HUES6 (cell line): ENCODE data around the gene DEPP1.
A peak's percentile ranks its signal among the peaks of the same experiment; 100 is the strongest.

Experiments
- H3K27ac ChIP-seq: 2 replicates; pipeline ENCODE4 v1.7.0; 2013; ENCODE audit warnings: low read depth, mild to moderate bottlenecking, low read length, inconsistent platforms
- H3K27me3 ChIP-seq: 2 replicates; pipeline ENCODE4 v1.6.1; 2013; ENCODE audit warnings: low read length; ENCODE audit not compliant: control insufficient read depth, insufficient read depth
- H3K36me3 ChIP-seq: 2 replicates; pipeline ENCODE4 v1.6.1; 2013; ENCODE audit warnings: low read length; ENCODE audit not compliant: control insufficient read depth, insufficient read depth
- H3K4me1 ChIP-seq: 2 replicates; pipeline ENCODE4 v1.6.1; 2013; ENCODE audit warnings: low read length; ENCODE audit not compliant: control insufficient read depth, insufficient read depth
- H3K4me3 ChIP-seq: 2 replicates; pipeline ENCODE4 v1.5.1; 2013; ENCODE audit warnings: low read depth, low read length
- H3K9ac ChIP-seq: one replicate; pipeline ENCODE4 v1.6.1; 2013; ENCODE audit warnings: mild to moderate bottlenecking, low read length
- H3K9me3 ChIP-seq: 2 replicates; pipeline ENCODE4 v1.6.1; 2013; ENCODE audit warnings: low read depth, low read length; ENCODE audit not compliant: control insufficient read depth, insufficient read depth

Gene DEPP1

DNA sequence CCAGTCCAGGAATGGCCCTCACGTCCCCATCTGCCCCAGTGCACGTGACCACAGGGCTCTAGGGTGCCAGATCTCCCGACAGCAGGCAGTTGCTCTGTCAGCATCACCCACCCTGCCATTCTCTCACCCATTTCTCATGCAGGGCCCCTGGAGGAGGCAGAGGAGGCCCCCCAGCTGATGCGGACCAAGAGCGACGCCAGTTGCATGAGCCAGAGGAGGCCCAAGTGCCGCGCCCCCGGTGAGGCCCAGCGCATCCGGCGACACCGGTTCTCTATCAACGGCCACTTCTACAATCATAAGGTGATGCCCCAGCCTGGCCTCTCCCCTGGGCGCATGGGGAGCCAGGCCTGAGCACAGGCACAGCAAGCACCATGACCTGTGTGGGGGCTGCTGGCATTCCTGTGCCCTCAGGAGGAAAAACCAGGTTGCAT, 6.1 kb upstream of the DEPP1 start:
- Histone ChIP-seq H3K27me3 (0 out of 2 replicates have a peak, but pooled peaks cover 3% of the 10 kb centered on the region), H3K9ac (no peak overlapping the region), H3K36me3 (no peaks in the 10 kb centered on the region; the same call in 1 of the 2 replicates), H3K27ac (no peak overlapping the region), H3K4me3 (no peak overlapping the region), H3K4me1 (peaks cover 48% of the 10 kb centered on the region), H3K9me3 (no peaks in the 10 kb centered on the region)

DNA sequence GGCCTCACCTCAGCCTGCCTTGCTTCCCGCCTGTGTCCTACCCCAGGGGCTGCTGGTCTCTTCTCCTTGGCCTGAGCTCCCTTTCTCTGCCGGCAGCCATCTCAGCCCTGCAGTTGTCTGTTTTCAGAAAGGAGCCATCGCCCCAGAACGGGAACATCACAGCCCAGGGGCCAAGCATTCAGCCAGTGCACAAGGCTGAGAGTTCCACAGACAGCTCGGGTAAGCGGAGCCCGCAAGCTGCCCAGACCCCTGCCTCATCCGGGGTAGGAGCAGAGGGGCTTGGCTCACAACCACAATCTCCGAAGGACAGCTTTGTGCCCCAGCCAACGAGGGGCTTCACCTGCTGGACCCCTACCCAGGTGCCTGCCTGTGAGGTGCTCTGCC, 5.3 kb upstream of the DEPP1 start:
- H3K4me1 ChIP-seq: peaks cover 48% of the 10 kb centered on the region
- H3K27ac ChIP-seq: no peak overlapping the region
- H3K27me3 ChIP-seq: no peaks in the 10 kb centered on the region
- no peaks in the 10 kb centered on the region for H3K9me3 ChIP-seq
- H3K36me3 ChIP-seq: no peaks in the 10 kb centered on the region; the same call in 1 of the 2 replicates
- no peak overlapping the region for H3K4me3 ChIP-seq
- H3K9ac ChIP-seq: no peak overlapping the region

DNA sequence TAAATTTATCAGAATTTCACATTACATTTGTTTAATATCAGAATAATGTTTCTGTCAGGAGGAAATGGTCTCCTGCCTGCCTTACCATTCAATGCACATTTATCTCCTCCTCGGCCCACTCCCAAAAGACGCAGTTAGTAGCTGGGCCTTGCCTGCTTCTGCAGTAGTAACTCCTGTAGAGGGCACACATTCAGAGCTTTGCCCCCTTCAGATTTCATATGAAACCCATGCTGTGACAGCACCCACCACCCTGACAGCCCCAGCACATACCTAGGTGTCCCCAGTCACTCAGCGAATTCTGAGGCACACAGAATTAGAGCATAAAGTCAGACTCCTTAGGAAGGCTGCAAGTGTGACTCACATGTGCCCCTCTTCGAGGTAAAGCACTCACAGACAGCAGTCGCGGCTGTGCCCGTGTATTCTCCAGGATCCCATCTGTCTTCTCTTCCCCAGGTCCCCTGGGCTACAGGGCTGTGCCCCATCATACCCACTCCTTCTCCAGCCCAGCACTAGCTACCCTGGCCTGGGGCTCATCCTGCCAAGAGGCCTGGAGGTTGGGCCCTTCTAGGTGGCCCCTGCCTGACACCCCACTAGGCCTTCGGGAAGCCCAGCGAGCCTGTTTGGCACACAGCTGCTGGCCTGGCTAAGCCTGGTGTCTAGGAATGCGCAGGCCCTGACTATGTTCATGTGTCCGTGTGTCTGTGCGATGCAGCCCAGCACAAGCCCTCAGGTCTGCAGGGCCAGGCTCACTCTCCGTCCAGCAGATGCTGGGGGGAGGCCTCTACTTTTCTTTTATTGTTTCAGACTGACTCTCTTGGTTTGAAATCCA, 4.7 kb upstream of the DEPP1 start:
- no peaks in the 10 kb centered on the region; the same call in 1 of the 2 replicates for H3K36me3 ChIP-seq
- no peak overlapping the region for H3K27ac ChIP-seq
- H3K9ac ChIP-seq: no peak overlapping the region

DNA sequence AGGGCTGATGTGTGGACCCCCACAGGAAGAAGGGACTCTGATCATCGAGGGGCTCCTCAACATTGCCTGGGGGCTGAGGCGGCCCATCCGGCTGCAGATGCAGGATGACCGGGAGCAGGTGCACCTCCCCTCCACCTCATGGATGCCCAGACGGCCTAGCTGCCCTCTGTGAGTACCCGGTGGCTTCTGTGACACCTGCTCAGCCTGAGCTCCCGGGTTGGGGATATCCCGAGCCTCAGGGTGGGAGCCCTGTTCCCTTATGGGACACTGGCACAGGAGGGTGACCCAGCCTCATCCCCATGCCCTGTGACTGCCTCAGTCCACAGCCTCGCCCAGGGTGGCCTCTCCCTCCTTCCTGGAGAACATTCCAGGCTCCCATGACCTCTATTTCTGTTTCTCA, 3.9 kb upstream of the DEPP1 start:
- H3K4me1 ChIP-seq: peaks cover 55% of the 10 kb centered on the region
- no peak overlapping the region for H3K9ac ChIP-seq
- no peak overlapping the region for H3K27ac ChIP-seq
- no peaks in the 10 kb centered on the region for H3K9me3 ChIP-seq
- no peaks in the 10 kb centered on the region; the same call in 1 of the 2 replicates for H3K36me3 ChIP-seq
- no peak overlapping the region for H3K4me3 ChIP-seq
- H3K27me3 ChIP-seq: no peaks in the 10 kb centered on the region

More for the DNA sequence above, 4.7 kb upstream of the DEPP1 start:
- H3K27me3 ChIP-seq: no peaks in the 10 kb centered on the region
- H3K9me3 ChIP-seq: no peaks in the 10 kb centered on the region
- H3K4me1 ChIP-seq: peaks cover 53% of the 10 kb centered on the region
- H3K4me3 ChIP-seq: no peak overlapping the region

DNA sequence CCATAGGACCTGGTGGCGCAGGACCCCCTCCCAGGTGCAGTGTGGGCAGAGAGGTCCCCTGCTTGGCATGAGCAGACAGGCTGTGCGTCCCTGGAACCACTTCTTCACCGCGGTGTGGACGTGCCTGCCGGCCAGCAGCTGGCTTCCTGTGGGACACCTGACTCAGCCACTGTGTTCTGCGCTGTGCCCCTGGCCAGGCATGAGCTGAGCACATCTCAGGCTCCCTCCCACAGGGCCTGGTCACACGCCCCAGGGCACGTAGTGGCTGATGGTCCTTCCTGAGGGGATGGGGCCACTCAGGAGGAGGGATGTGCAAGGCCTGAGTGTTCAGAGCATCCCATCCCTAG, 3.5 kb upstream of the DEPP1 start:
- Histone ChIP-seq H3K27me3 (no peaks in the 10 kb centered on the region), H3K4me1 (peaks cover 58% of the 10 kb centered on the region), H3K27ac (no peak overlapping the region)

DNA sequence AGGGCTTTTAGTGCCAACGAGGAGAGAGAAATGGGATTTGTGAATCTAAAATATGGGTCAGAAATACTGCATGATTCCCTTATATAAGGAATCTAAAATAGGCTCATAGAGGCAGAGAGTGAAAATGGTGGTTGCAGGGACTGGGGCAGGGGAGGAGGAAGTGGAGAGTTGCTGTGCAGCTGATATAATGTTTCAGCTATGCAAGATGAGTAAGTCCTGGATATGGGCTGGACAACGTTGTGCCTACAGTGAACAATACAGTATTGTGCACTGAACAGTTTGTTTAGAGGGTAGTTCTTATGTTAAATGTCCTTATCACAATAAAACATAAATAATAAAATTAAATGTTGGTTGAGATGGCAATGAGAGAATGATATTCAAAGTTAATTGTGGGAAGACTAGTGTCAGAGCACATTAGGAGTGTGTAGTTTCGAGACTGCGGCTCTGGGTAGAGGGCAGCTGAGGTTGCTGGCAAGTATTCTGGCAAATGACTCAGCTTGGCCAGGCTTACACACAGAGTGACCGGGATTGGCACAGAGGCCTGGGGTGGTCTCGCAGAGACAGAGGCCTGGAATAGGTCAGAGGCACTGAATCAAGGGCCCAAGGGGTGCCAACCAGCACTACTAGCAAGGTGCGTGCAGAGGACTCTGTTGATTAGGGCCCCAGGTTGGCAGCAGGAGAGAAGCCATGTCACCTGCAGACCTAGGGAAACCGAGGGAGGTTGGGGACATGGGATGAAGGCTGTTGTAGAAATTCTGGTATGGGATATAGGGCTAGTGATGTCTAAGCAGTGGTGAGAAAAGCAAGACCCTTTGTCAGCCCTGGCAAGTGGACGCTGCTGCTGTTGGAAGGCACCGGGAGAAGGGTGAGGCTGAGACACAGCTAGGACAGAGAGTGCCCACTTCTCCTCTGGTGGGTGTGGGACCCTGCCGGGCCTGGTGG, 2.8 kb upstream of the DEPP1 start:
- no peaks in the 10 kb centered on the region for H3K9me3 ChIP-seq
- no peak overlapping the region for H3K27ac ChIP-seq
- H3K4me1 ChIP-seq: peaks cover 59% of the 10 kb centered on the region
- H3K4me3 ChIP-seq: no peak overlapping the region
- H3K27me3 ChIP-seq: no peaks in the 10 kb centered on the region
- no peaks in the 10 kb centered on the region; the same call in 1 of the 2 replicates for H3K36me3 ChIP-seq
- no peak overlapping the region for H3K9ac ChIP-seq

More for the DNA sequence above, 3.5 kb upstream of the DEPP1 start:
- H3K36me3 ChIP-seq: no peaks in the 10 kb centered on the region; the same call in 1 of the 2 replicates
- H3K4me3 ChIP-seq: no peak overlapping the region
- no peaks in the 10 kb centered on the region for H3K9me3 ChIP-seq
- H3K9ac ChIP-seq: no peak overlapping the region

DNA sequence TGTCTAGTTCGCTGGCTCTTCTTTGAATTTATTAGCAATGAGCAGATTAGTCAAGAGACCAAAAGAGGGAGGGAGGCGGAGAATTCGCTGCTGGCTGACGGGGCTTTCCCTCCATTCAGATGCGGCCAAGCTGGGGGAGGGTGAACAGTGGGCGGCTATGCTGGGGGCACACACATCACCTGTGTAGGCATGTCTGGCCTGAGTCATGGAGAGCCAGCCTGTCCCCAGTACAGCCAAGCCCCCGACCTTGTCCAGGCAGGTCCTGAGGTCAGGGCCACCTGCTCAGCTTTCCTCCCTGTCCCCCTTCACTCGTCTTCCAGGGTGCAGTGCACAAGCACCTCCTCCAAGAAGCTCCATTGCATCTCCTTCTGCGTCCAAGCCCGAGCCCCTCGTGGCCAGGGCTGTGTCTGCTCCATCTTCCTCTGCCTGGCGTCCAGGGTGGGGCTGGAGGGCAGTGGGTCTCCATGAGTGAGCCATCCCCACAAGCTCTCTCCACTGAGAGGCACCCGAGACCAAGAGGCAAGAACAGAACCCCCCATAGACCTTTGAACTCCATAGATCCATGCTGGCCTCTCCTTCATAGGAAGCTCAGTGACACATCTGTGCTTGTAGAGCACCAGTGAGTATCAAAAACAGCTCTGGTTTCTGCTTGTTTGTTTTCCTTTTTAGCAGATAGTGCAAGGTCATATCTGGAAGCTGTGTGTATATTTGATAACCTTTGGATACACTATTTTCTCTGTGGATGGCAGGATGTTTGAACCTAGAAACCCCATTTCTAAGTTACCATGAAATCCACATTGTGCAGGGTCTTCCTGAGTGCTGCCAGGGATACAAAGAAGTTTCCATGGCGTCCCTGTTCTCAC, 1.9 kb upstream of the DEPP1 start:
- H3K9ac ChIP-seq: no peak overlapping the region
- H3K4me1 ChIP-seq: peaks cover 59% of the 10 kb centered on the region
- no peaks in the 10 kb centered on the region; the same call in 1 of the 2 replicates for H3K36me3 ChIP-seq
- H3K27me3 ChIP-seq: no peaks in the 10 kb centered on the region
- H3K9me3 ChIP-seq: no peaks in the 10 kb centered on the region
- H3K4me3 ChIP-seq: no peak overlapping the region
- no peak overlapping the region for H3K27ac ChIP-seq

DNA sequence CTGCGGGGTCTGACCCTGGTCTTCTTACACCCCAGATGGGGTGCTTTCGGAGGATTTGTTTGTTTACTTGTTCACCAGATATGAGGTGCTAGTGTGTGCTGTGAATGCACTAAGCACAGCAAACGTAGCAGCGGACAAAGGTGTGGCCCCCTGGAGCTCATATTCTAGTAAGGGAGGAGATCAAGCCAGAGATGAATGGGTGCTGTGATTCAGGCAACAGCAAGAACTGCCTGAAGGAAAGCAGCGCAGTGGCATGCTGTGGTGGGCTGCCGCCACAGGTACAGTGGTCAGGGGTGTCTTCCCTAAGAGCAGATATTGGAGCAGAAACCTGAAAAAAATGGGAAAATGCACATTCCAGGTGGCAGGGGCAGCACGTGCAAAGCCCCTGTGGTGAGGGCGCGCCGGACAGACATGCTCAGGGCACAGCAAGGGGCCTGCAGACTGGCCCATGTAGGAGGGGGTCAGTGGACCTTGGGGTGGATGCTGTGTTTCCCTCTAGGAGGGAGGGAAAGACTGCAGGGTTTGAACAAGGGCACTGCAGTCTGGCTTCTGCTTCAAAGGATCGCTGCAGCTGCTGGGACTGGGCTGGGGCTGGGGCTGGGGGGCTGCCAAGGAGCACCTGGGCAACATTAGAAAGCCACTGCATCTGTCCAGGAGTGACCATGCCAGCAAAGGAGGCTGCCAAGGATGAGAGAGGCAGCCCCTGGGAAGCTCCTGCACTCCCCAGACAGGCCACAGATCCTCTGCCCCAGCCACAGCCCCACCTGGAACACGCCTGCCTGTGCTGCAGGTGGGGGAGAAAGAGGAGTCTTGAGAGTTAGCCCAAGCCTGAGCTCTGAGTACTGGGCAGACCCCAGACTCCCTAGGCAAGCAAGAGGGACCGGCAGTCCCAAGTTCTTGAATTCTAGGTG, 927 bp upstream of the DEPP1 start:
- H3K36me3 ChIP-seq: no peaks in the 10 kb centered on the region
- no peak overlapping the region for H3K4me3 ChIP-seq
- H3K27me3 ChIP-seq: no peaks in the 10 kb centered on the region
- H3K9ac ChIP-seq: no peak overlapping the region
- H3K27ac ChIP-seq: no peak overlapping the region
- peaks cover 57% of the 10 kb centered on the region for H3K4me1 ChIP-seq
- H3K9me3 ChIP-seq: no peaks in the 10 kb centered on the region

DNA sequence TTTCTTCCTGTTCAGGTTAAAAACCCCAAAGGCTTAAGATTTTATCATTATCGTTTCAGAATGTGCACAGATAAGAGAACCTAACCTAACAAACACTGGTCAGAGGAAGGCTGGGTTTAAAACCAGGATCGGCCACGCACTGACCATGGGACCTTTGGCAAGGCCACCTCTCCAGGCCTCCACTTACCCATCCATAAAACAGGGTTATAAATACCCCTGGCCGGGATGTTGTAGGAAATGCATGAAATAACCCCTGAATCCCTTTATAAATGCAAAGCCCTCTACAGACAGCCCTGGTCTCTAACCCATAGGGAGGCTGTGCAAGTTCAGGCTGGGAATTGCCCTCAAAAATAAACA, 418 bp downstream of the DEPP1 start:
- Histone ChIP-seq H3K4me3 (peak overlapping the region; percentile 36; the same call in 1 of the 2 replicates), H3K27me3 (no peaks in the 10 kb centered on the region), H3K9me3 (no peaks in the 10 kb centered on the region), H3K4me1 (peaks cover 70% of the 10 kb centered on the region), H3K9ac (no peak overlapping the region), H3K27ac (peak overlapping the region; percentile 22; the same call in 1 of the 2 replicates), H3K36me3 (no peaks in the 10 kb centered on the region)
